ENCODE measurements around the gene ADAMTS12.
"Not testable (repeated sequence)": the region's sequence is repeated elsewhere in the genome, so short reads cannot be mapped to it uniquely, and the experiment has no call there.

ADAMTS12 gene

DNA sequence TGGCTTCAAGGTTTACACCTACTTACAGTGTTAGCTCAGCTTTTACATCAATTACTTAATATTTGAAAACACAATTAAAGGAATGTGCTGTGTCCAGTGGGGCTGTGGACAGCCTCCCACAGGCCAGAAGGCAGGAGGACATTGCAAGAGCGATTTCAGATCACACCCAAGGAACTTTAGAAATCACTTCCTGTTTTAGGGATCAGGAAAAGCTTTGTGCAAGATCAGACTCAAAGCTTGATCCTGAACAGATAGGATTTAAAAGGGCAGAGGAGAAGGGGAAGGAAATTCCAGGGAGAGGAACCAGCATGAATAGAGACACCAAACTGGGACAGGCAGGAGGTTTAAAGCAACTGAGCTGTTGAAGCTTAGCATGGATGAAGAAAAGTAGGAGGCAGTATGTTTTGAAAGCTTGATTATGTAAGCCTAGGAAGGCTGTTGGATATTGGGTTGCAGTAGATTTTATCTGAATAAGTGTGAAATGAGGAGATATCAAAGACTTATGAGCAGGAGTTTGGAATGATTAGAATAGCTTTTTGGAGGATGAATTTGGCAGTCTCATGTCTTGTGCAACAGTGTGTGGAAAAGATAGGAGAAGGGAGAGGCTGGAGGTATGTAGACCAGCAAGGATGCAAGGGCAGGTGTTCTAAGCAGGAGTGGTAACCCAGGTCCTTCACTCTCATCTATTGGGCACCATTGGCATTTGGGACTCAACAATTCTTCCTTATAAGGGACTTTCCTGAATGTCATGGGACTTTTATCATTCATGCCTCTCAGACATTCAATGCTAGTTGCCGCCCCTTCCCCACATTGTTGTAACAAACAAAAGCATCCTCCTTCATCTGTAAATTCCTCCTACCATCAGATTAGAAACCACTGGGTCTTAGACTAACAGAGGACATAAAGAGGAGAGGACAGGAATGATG is 327.5 kb downstream of the ADAMTS12 start:
- DNase-seq, result no peak

- no peak for DNase-seq
Observed at GRCh38 chr5:33563530-33563929, 328.3 kb downstream of the ADAMTS12 start.

GRCh38 chr5:33558489-33558888 is 333.3 kb downstream of the ADAMTS12 start:
- no peak for DNase-seq

- DNase-seq, result no peak
Observed at GRCh38 chr5:33557605-33558004, 334.2 kb downstream of the ADAMTS12 start.

DNA sequence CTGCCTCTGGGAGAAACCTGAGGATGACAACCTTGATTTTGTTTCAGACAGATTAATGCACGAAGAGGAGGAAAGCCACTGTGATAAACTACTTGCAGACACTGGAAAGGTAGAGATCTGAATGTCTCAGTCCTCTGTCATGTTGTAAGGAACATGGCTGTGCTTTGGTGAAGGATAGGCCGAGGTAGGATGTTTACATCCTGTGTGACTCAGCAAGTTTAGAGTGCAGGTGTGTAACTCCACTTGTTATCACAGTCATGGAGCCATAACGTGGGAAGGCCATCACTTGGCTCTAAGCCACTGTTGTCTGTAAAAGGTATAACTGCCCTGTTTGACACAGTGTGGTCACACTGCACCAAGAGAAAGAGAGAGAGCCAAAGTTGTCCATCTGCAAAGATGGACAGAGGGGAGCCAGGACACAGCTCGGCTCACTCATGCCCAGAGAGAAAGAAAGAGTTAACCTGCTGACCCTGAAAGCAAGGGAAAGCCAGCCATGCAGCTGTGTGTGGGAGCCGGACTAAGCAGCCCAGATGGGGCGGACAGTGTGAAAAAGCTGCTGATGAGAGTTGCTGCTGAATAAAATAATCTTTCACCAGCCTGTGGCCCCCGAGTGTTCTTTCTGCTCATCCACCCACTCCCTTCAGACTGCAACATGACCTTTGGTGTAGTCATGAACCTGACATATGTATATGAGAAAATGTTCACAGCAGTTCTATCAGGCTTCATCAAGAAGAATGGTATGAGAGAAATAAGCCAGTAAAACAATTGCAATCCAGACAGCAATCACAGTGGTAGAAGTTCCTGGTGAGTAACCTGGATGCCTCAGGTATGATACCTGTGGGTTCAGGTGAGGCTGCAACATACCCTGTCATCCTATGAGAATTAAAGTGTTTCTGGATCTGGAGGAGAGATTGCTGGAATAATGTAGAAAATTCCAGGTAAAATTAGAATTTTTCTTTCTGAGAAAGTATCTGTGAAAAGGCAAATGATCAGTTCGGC is 335.2 kb downstream of the ADAMTS12 start:
- no peak for DNase-seq

- no peak for DNase-seq
Observed at GRCh38 chr5:33549982-33550567, 341.7 kb downstream of the ADAMTS12 start.

DNA sequence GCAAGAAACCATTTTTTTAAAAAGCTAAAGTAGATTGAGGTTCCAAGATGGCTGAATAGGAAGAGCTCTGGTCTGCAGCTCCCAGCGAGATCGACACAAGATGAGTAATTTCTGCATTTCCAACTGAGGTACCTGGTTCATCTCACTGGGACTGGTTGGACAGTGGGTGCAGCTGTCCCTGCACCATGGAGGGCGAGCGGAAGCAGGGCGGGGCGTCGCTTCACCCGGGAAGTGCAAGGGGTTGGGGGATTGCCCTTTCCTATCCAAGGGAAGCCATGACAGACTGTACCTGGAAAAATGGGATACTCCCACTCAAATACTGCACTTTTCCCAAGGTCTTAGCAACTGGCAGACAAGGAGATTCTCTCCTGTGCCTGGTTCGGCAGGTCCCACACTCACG is 352.0 kb downstream of the ADAMTS12 start:
- DNase-seq, result not testable (repeated sequence)

- no peak for DNase-seq
Observed at GRCh38 chr5:33539212-33539611, 352.6 kb downstream of the ADAMTS12 start.

DNA sequence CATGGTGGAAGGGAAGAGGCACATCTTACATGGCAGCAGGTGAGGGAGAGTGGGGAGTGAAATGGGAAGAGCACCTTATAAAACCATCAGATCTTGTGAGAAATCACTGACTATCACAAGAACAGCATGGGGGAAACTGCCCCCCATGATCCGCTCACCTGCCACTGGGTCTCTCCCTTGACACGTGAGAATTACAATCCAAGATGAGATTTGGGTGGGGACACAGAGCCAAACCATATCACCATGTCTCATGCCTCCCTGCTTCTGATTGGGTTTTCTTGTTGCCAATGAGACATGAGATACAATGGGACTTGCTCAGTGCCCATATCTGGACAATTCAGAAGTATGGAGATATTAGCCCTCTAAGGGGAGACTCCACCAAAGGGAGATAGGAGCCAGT is 353.6 kb downstream of the ADAMTS12 start:
- DNase-seq, result no peak

- DNase-seq, result no peak
Observed at GRCh38 chr5:33537240-33537639, 354.6 kb downstream of the ADAMTS12 start.

DNA sequence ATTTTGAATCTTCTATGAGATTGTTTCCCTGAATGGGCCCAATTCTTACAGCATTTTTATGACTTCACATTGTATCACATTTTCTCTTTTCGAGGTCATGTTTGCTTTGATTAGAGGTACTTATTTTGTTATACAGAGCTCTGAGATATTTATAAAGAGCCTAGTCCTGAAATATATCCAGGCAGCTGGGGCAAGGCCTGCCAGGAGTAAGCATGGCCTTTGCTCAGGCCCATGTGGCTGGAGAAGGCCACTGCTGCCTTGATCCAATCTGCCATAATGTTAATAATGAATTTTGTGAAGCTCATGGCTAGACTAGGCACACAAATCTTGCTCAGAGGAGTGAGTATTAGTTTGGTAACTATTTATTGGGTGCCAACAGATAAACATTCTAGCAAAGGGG is 355.0 kb downstream of the ADAMTS12 start:
- no peak for DNase-seq

DNA sequence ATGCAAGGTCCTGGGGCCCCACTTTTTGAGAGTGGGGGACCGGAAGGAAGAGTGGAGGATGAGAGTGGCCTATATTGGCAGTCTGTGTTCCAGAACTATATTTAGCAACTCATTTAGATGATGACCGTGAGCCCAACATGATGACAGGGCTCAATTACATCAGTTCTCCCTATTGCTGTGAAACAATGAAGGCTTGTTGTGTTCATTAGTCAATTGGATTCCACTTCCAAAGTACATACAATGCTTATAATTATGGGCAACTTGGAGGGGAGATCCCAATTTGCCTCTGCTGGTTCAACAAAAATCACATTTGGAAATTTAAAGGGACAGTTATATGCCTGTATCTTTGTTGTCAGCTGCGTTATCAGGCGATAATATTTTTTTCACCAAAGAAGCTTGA is 360.0 kb downstream of the ADAMTS12 start:
- DNase-seq, result no peak

DNA sequence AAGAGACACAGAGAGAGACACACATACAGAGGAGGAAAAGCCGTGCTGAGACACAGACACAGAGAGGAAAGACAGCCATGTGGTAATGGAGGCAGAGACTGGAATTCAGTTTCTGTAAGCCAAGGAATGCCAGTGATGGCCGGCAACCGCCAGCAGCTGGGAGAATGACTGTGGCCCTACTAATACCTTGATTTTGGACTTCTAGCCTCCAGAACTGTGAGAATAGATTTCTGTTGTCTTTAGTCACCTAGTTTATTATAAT is 360.8 kb downstream of the ADAMTS12 start:
- no peak for DNase-seq

DNA sequence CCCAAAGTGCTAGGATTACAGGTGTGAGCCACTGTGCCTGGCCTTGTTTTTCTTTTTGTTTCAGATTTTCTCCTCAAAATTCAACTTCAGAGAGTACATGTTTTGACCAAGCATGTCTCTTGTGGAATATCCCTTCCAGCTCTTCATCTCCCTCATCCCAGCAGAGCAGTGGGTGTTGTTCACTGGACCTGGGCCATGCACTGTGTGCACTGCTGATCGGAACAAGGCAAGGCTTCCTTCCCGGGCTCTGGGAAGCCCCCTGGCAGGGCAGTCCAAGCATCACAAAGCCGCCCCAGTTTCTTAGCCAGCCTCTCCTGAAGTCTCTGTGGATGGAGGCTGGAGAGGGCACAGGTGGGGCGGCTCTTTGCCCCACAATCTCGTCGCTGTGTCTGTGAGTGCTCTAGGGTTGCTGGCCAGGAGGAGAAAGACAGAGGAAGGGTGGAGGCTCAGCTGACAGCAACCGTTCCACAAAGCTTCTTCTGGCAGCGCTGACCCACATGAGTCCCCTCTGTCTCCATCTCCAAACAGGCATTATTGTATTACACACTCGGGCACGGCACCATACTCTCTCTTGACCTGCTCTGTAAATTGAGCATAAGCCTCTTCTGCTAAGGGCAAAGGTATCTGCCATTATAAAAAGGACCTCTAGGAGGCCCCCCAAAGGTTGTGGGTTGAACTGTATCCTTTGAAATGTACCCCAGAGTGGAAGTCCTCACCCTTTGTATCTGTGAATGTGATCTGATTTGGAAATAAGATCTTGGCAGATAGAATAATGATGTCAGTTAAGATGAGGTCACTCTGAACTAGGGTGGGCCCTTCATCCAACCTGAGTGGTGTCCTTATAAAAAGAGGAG is 361.4 kb downstream of the ADAMTS12 start:
- no peak for DNase-seq

DNA sequence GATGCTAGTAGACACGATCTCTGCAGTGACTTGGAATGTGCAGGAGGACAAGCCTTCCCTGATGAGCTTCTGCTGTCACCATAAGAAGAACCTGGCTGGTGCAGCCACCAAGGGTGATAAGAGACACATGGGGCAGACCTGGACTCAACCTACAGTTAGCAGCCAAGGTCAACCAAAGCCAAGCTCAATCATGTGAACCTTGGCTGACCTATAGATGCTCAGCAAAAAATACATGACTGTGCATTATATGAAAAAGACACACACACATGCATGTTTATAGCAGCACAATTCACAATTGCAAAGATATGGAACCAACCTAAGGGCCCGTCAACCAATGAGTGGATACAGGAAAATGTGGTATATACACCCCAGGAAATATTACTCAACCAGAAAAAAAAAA is 364.1 kb downstream of the ADAMTS12 start:
- no peak for DNase-seq

- no peak for DNase-seq
Observed at GRCh38 chr5:33526755-33527154, 365.0 kb downstream of the ADAMTS12 start.

DNA sequence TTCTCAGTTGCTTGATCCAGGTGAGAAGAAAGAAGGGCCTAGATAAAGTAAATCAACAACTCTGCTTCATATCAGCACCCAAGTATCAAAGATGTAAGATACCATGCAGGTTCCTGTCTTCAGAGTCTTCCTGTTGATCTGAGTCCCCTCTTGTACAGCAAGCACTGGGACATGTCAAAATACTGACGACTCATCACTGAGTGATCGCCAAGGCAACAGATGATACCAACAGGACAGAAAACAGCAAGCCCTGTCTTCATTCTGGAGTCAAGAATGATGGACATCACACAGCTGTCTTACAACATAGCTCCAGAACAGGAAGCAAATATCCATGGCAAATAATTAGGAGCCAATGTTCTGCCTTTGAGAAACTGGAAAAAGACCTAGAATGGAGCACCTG is 367.3 kb downstream of the ADAMTS12 start:
- DNase-seq, result no peak

- no peak for DNase-seq
Observed at GRCh38 chr5:33523208-33523771, 368.5 kb downstream of the ADAMTS12 start.

DNA sequence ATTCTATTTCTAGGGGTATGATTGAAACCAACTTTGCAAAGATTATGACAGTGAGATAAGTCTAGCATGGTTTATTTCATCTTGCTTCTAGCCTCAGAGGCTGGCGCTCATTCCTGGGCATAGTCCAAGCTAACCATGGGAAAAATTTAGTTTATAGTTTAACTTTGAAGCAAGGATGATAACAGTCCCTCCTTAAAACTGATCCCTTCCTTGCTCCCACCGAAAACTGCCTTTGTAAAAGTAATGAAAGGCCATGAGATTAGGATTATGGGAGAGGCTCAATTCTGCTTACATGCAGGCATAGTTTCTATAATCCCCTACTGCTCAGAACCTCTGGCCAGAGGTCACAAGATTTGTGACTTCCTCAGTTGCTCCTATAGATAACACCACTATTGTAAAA is 375.4 kb downstream of the ADAMTS12 start:
- no peak for DNase-seq

GRCh38 chr5:33515366-33515765 is 376.4 kb downstream of the ADAMTS12 start:
- DNase-seq, result not testable (repeated sequence)

GRCh38 chr5:33513462-33514185 is 378.2 kb downstream of the ADAMTS12 start:
- DNase-seq, result no peak
